ENCODE measurements around the gene ZYG11B. TPM values are rescaled to one million over a fixed set of nuclear protein-coding genes. Genes with fewer than 3 reads are reported as not detected.

Gene ZYG11B
- total and polyA plus RNA-seq, 2 of the 13 experiments (the other 11 are each of a cell fraction or from before 2014, with no cell fraction given), result 6.9 to 17.9 TPM

GRCh38 chr1:52726265-52727113, at the start of gene ZYG11B (continued):
- TF ChIP-seq HMGXB4 (CRISPR knock-in tag; IDR thresholded peaks at IDR 0.05; ENCODE audit: borderline replicate concordance in 1 of 2, low read depth in 1 of 2) (peak in 1 of 2 experiments; percentile 55; a peak in 2 of 4 replicates), ZNF343 (CRISPR knock-in tag; IDR thresholded peaks at IDR 0.05) (no peak), GTF2F1 (IDR thresholded peaks at IDR 0.05; ENCODE audit: low read length) (no peak), GPBP1L1 (CRISPR knock-in tag; IDR thresholded peaks at IDR 0.05) (no peak), ZNF296 (CRISPR knock-in tag; conservative IDR thresholded peaks at IDR 0.05) (no peak), AKNA (CRISPR knock-in tag; IDR thresholded peaks at IDR 0.05; ENCODE audit: borderline replicate concordance) (no peak), RARG (CRISPR knock-in tag; IDR thresholded peaks at IDR 0.05; ENCODE audit: low read depth) (no peak), ZNF619 (CRISPR knock-in tag; IDR thresholded peaks at IDR 0.05) (no peak), TAF1 (CRISPR knock-in tag; IDR thresholded peaks at IDR 0.05) (peak; percentile 41; the same call in 1 of the 2 replicates), PPARG (CRISPR knock-in tag; conservative IDR thresholded peaks at IDR 0.05) (no peak), NFAT5 (CRISPR knock-in tag; IDR thresholded peaks at IDR 0.05) (peak; percentile 71; the same call in 1 of the 2 replicates), MAF1 (CRISPR knock-in tag; IDR thresholded peaks at IDR 0.05; ENCODE audit: borderline replicate concordance) (no peak), MTF1 (CRISPR knock-in tag; IDR thresholded peaks at IDR 0.05) (no peak)
- TF ChIP-seq, protein P1, sequence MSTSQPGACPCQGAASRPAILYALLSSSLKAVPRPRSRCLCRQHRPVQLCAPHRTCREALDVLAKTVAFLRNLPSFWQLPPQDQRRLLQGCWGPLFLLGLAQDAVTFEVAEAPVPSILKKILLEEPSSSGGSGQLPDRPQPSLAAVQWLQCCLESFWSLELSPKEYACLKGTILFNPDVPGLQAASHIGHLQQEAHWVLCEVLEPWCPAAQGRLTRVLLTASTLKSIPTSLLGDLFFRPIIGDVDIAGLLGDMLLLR (CRISPR knock-in tag; IDR thresholded peaks at IDR 0.05), result peak; percentile 38; the same call in 1 of the 2 replicates

Data from HepG2 (cell line).